Lower leg skin (tissue), 3 donors: ENCODE data around the gene KLHL14.

Experiments
- CTCF ChIP-seq, 3 donors: fragments of 450-650 bp; IDR thresholded peaks; one replicate each; pipeline ENCODE4 v1.5.1; 2016; ENCODE audit warnings: antibody characterized with exemption in 3 of 3, mild to moderate bottlenecking in 3 of 3, moderate library complexity in 2 of 3
- POLR2A ChIP-seq, 2 donors: fragments of 450-650 bp; IDR thresholded peaks; one replicate each; pipeline ENCODE4 v1.6.1; 2016 to 2017; ENCODE audit warnings: antibody characterized with exemption in 2 of 2, mild to moderate bottlenecking in 1 of 2, moderate library complexity in 1 of 2

DNA sequence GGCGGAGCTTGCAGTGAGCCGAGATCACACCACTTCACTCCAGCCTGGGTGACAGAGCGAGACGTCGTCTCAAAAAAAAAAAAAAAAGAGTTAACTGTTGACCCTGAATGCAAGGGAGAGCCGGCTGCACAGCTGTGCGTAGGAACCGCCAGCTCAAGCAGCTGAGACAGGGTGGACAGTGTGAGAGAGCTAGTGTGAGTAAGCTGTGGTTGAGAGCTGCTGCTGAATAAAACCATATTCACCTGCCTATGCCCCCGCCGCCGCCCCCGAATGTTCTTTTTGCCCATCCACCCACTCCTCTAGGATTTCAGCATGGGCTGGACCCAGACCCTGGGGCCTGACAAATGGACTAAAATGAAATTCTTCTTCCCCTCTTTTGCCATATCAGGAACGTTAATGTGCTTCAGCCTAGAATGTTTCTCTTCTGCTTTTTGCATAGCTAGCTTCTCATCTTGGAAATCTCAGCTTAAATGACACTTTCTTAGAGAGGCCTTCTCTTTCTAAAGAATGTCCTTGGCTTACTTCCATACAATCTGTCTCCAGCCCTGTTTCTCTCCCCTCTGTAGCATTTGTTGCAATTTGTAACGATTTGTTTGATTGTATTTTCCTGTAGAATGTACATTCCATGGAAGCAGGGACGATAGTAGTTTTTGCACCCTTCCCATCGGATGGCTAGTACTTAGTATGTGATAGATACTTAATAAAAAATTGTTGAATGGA, 142.7 kb downstream of the KLHL14 start:
- TF ChIP-seq CTCF (IDR thresholded peaks at IDR 0.05) (no peak), POLR2A (IDR thresholded peaks at IDR 0.05) (no peak)
